T-helper 17 cell (primary cell): Measurements from ENCODE around the gene RAB11A. TPM values are rescaled to one million over a fixed set of nuclear protein-coding genes. Genes with fewer than 3 reads are reported as not detected.

Experiments used
- ATAC-seq: fragments of 150-1000 bp; cut with Tn5 transposase; 2 replicates; pipeline ENCODE4 v1.10.0; 2021; ENCODE audit warnings: mild to moderate bottlenecking, moderate library complexity
- DNase-seq, 3 donors: peaks; one replicate each; pipeline versions ENCODE4 v3.0.0 to v3.0.0-alpha.2; 2020 to 2021
- H3K9me3 ChIP-seq: one replicate; pipeline ENCODE4 v1.7.0; 2013; ENCODE audit warnings: low read length, mild to moderate bottlenecking; ENCODE audit not compliant: control insufficient read depth, poor library complexity, severe bottlenecking
- H3K27ac Mint-ChIP-seq: one replicate; pipeline ENCODE4 v1.8.0; 2022; ENCODE audit warnings: mild to moderate bottlenecking, moderate library complexity, mixed read lengths
- H3K27me3 Mint-ChIP-seq: one replicate; pipeline ENCODE4 v1.8.0; 2022; ENCODE audit warnings: mixed read lengths
- H3K36me3 Mint-ChIP-seq: one replicate; pipeline ENCODE4 v1.8.0; 2022; ENCODE audit warnings: low read depth, mixed read lengths
- H3K4me1 Mint-ChIP-seq: one replicate; pipeline ENCODE4 v1.8.0; 2022; ENCODE audit warnings: mild to moderate bottlenecking, mixed read lengths
- H3K4me3 Mint-ChIP-seq: one replicate; pipeline ENCODE4 v1.8.0; 2022; ENCODE audit warnings: mild to moderate bottlenecking, moderate library complexity, mixed read lengths
- total RNA-seq, 4 donors: library from RNA in 2 of 4; stranded (reverse) in 2 of 4; gene quantifications; one replicate each; pipeline ENCODE4 v1.2.3 and lab custom pipeline; 2022 to 2026

Gene RAB11A
- total RNA-seq, 2 donors from 2014 or later = 102 to 122 TPM

DNA sequence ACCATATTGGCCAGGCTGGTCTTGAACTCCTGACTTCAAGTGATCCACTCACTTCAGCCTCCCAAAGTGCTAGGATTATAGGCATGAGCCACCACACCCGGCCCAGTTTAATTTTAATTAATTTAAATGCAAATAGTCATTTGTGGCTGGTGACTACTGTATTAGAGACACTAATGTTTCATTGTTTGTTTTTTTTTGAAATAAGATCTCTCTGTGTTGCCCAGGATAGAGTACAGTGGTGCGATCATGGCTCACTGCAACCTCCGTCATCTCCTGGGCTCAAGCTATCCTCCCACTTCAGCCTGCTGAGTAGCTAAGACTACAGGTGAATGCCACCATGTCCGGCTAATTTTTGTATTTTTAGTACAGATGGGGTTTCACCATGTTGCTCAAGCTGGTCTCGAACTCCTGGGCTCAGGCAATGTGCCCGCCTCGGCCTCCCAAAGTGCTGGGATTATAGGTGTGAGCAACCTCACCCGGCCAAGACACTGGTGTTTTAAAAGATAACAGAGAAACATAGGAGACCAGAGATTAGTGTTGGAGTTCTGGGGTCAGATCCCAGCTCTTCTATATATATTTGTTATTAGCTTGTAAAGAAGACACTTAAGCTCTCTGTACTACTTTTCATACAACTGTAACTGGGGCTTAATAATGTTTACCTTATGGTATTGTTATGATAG, 34.5 kb upstream of the RAB11A start:
- H3K9me3 ChIP-seq = no peaks in the 10 kb centered on the region
- Mint-ChIP-seq H3K27ac (no peak overlapping the region), H3K4me3 (no peak overlapping the region), H3K27me3 (no peaks in the 10 kb centered on the region), H3K4me1 (peaks cover 41% of the 10 kb centered on the region), H3K36me3 (no peaks in the 10 kb centered on the region)
- ATAC-seq (no peak), DNase-seq (no peak)

DNA sequence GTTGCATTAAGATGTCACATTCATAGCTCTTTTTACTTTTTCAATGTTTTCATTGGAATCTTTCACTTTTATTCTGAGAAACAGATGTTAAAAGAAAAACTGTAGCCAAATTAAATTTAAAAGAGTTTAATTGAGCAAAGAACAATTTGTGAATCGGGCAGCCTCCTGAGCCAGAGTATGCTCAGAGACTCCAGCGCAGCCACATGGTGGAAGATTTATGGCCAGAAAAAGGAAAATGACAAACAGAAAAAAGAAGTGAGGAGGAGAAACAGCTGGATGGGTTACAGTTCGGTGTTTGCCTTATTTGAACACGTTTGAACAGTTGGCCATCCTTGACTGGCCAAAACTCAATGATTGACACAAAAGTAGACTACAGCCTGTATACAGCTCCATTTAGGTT, 33.8 kb upstream of the RAB11A start:
- no peak for ATAC-seq
- no peak overlapping the region for H3K27ac Mint-ChIP-seq
- no peak overlapping the region for H3K4me3 Mint-ChIP-seq
- H3K9me3 ChIP-seq = no peaks in the 10 kb centered on the region
- H3K36me3 Mint-ChIP-seq = no peaks in the 10 kb centered on the region
- peaks cover 38% of the 10 kb centered on the region for H3K4me1 Mint-ChIP-seq
- H3K27me3 Mint-ChIP-seq = no peaks in the 10 kb centered on the region
- DNase-seq = no peak

DNA sequence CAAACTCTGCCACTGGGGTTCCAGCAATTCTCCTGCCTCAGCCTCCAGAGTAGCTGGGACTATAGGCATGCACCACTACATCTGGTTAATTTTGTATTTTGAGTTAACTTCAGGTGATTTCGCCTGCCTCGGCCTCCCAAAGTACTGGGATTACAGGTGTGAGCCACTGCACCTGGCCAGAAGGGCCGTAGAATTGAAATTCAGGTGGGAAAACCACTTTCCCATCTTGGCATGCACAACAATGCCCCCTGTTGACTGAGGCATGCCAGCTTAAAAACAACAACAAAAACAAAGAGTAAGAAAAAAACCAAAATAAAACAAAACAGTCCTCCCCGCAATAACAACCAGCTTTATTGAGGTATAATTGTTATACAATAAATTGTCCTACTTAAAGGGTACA, 32.6 kb upstream of the RAB11A start:
- no peaks in the 10 kb centered on the region for H3K27me3 Mint-ChIP-seq
- DNase-seq (no peak), ATAC-seq (no peak)
- no peaks in the 10 kb centered on the region for H3K9me3 ChIP-seq
- H3K36me3 Mint-ChIP-seq = no peaks in the 10 kb centered on the region
- H3K4me1 Mint-ChIP-seq = peaks cover 34% of the 10 kb centered on the region
- no peak overlapping the region for H3K27ac Mint-ChIP-seq
- H3K4me3 Mint-ChIP-seq = no peak overlapping the region

DNA sequence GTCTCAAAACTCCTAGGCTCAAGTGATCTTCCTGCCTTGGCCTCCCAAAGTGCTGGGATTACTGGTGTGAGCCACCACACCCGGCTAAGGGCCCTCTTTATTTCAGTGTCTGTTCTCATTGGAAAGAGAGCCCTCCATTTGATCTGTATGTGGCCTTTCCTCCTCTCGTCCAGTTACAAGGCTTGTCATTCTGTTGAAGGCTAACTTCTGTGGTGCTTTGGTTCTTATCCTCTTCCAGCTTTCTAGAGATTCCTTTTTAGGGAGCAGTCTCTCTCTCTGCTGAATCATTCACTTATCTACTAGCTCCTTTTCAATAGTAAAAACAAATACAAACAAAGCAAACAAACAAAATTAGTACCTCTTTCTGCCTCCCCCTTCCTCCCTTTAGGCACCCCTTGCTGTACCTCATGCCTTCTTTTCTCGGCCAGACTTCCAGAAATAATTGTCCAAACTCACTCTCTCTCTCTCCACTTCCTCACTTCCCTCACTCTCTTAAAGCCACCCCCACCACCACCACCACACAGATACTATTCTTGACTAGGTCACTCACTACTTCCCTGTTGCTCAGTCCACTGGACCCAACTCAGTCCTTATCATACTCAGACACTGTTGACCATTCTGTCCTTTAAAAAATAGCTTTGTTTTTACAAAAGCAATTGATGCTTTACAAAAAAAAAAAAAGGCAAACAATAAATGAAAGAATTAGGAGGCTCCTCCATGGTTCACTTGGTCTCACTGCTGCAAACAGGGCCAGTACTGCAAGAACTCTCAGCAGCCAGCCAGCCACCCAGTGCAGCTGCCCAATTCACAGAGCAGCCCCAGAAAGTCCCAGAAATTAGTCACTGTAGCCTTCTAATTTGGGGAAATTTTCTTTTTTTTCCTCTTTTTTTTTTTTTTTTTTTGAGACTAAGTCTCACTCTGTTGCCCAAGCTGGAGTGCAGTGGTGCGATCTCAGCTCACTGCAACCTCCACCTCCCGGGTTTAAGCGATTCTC, 31.7 kb upstream of the RAB11A start:
- Mint-ChIP-seq H3K27ac (peak overlapping the region; percentile 11), H3K36me3 (no peaks in the 10 kb centered on the region), H3K27me3 (no peaks in the 10 kb centered on the region), H3K4me3 (no peak overlapping the region), H3K4me1 (peaks cover 27% of the 10 kb centered on the region)
- DNase-seq (no peak), ATAC-seq (no peak)
- H3K9me3 ChIP-seq = no peaks in the 10 kb centered on the region

DNA sequence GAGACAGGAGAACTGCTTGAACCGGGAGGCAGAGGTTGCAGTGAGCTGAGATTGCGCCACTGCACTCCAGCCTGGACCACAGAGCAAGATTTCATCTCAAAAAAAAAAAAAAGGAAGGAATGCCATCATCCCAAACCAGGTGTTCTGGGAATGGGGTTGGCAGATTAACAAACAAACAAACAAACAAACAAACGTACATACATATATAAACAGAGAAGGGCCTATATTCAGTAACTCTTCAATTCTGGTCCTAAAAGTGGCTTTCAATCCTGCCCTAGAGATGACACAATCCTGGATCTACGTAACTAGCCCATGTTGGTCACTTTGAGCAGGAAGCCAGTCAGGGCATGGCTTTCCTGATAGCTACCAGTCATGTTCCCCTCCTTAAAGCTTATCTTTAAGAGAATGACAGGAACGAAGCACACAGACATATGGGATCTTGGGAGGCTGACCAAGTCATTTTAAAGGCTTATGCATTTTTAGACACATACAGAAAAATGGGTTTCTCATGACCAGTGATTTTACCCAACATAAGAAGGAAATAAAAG, 29.9 kb upstream of the RAB11A start:
- DNase-seq (no peak), ATAC-seq (no peak)
- no peaks in the 10 kb centered on the region for H3K9me3 ChIP-seq
- no peaks in the 10 kb centered on the region for H3K27me3 Mint-ChIP-seq
- no peak overlapping the region for H3K27ac Mint-ChIP-seq
- peaks cover 12% of the 10 kb centered on the region for H3K4me1 Mint-ChIP-seq
- H3K36me3 Mint-ChIP-seq = no peaks in the 10 kb centered on the region
- H3K4me3 Mint-ChIP-seq = no peak overlapping the region

DNA sequence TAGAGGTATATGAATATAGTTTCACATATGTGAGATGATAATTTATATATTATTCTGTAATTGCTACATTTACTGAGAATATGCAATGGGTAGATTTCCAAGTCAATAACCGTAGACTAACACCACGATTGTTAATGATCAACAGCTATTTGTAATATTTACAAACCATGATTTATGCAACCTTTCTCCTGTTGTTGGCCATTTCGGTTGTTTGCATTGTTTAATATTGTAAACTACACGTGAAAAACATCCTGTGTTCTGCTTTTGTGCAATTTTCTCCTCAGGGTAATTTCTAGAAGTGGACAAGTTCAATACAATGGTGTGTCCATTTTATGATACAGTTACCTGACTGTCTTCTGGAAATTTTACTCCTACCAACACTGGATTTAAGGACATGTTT, 29.3 kb upstream of the RAB11A start:
- peaks cover 9% of the 10 kb centered on the region for H3K4me1 Mint-ChIP-seq
- no peak overlapping the region for H3K27ac Mint-ChIP-seq
- H3K9me3 ChIP-seq = no peaks in the 10 kb centered on the region
- no peaks in the 10 kb centered on the region for H3K27me3 Mint-ChIP-seq
- no peak for DNase-seq
- no peak overlapping the region for H3K4me3 Mint-ChIP-seq
- no peaks in the 10 kb centered on the region for H3K36me3 Mint-ChIP-seq
- no peak for ATAC-seq

DNA sequence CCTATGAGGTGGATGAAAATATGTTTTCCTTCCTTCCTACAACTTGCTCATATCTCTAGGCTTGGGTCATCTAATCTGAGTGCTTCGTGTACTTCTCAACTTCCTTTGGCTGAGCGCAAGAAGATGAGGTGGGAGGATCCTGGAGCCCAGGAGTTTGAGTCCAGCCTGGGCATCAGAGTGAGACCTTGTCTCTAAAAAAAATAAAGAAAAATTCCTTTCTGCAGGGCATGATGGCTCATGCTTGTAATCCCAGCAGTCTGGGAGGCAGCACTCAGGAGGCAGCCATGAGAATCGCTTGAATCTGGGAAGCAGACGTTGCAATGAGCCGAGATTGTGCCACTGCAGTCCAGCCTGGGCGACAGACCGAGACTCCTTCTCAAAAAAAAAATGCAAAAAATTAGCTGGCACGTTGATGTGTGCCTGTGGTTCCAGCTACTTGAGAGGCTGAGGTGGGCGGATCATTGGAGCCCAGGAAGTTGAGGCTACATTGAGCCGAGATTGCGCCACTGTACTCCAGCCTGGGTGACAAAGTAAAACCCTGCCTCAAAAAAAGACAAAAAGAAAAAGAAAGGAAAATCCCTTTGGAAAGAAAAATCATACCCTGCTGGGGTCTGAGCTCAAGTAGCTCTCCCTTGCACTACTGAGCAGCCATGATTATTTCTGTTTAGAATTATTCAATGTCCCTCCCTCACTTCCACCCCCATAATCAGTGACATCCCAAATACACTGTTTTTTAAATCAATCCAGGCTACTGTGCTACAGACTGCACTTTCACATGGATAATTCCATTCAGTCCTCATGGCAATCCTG, 28.0 kb upstream of the RAB11A start:
- H3K4me1 Mint-ChIP-seq = peaks cover 7% of the 10 kb centered on the region
- no peak overlapping the region for H3K27ac Mint-ChIP-seq
- ATAC-seq = no peak
- no peak for DNase-seq
- peaks cover 4% of the 10 kb centered on the region for H3K27me3 Mint-ChIP-seq
- no peak overlapping the region for H3K4me3 Mint-ChIP-seq
- no peaks in the 10 kb centered on the region for H3K9me3 ChIP-seq
- H3K36me3 Mint-ChIP-seq = no peaks in the 10 kb centered on the region

DNA sequence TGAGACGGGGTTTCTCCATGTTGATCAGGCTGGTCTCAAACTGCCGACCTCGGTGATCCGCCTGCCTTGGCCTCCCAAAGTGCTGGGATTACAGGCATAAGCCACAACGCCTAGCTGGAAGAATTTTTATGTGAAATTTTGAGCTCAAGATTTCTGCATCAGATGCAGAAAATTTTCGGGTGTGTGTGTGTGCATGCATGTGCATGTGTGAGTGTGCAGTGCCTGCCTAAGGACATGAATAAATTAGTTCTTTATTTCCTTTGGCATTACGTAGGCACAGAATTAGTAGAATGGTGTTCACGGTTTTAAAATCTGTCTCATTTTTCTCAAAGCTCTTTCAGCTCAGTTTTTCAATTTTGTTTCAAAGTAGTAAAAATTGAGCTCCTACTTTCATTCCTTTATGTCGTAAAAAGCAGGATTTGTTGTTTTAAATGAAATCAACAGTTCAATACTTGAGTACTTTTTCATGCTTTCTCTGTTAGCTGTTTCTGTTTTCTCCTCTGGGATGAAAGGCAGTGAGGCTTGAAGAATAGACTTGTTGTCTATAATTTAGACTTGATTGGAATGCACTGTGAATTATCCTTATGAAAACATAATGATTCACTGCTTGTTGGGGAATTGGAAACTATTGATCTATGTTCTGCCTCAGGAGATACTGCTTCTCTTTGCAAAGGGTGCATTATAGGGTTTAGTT, 23.3 kb upstream of the RAB11A start:
- no peak overlapping the region for H3K27ac Mint-ChIP-seq
- ATAC-seq (no peak), DNase-seq (no peak)
- H3K9me3 ChIP-seq = no peaks in the 10 kb centered on the region
- peaks cover 20% of the 10 kb centered on the region for H3K27me3 Mint-ChIP-seq
- no peaks in the 10 kb centered on the region for H3K36me3 Mint-ChIP-seq
- no peak overlapping the region for H3K4me3 Mint-ChIP-seq
- no peaks in the 10 kb centered on the region for H3K4me1 Mint-ChIP-seq

DNA sequence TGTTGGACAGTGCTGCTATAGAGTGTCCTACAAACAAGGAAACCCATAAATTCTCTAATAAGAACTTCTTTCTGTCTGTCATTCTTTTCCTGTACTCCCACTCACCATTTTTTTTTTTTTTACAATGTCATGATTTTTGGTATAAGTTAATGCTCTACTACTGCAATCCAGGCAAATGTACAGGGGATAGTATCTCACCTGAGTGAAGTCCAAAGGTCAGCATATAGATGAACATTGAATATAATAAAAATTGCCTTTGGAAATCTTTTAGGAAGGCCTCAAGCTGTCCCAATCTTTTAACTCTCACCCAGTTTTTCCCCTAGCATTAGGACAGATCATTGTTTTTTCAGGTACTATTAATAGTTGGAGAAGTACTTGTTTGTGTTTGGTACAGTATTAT, 21.3 kb upstream of the RAB11A start:
- Mint-ChIP-seq H3K4me3 (no peak overlapping the region), H3K27ac (no peak overlapping the region), H3K36me3 (no peaks in the 10 kb centered on the region), H3K4me1 (no peaks in the 10 kb centered on the region), H3K27me3 (peaks cover 20% of the 10 kb centered on the region)
- ATAC-seq = no peak
- H3K9me3 ChIP-seq = no peaks in the 10 kb centered on the region
- no peak for DNase-seq

DNA sequence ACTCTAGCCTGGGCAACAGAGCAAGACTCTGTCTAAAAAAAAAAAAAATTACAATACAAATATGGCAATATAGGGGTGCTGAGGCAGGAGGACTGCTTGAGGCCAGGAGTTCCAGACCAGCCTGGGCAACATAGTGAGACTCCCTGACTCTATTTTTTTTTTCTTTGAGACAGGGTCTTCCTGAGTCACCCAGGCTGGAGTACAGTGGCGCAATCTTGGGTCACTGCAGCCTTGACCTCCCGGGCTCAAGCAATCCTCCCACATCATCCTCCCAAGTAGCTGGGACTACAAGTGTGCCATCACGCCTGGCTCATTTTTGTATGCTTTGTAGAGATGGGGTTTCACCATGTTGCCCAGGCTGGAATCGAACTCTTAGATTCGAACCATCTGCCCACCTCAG, 17.3 kb upstream of the RAB11A start:
- H3K4me3 Mint-ChIP-seq = no peak overlapping the region

DNA sequence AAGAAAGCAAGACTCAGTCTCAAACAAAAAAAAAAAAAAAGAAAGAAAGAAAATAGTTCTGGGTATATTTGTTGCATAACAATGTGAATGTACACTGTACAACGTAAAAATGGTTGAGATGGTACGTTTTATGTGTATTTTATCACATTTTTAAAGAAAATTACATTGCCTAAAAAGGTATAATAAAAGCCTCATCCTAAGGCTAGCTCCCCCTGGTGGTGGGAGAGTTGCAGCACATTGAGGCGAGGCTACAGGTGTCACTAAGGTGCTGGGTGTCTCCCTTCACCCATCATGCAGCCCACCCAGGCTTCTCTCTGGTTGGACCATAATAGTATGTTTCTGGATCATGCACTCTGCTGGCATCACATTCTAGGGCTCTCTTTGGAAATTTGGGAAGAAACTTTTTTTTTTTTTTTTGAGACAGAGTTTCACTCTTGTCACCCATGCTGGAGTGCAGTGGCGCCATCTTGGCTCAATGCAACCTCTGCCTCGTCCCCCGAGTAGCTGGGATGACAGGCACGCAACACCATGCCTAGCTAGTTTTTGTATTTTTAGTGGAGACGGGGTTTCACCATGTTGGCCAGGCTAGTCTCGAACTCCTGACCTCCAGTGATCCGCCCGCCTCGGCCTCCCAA, 12.4 kb upstream of the RAB11A start:
- H3K9me3 ChIP-seq = no peaks in the 10 kb centered on the region
- peak; percentile 65 to 77 (median 67) for DNase-seq
- Mint-ChIP-seq H3K27me3 (no peaks in the 10 kb centered on the region), H3K4me3 (no peak overlapping the region), H3K4me1 (peaks cover 9% of the 10 kb centered on the region), H3K27ac (no peak overlapping the region), H3K36me3 (no peaks in the 10 kb centered on the region)
- peak; percentile 93 for ATAC-seq

More for the DNA sequence above, 17.3 kb upstream of the RAB11A start:
- no peak for DNase-seq
- H3K9me3 ChIP-seq = no peaks in the 10 kb centered on the region
- Mint-ChIP-seq H3K27ac (no peak overlapping the region), H3K4me1 (peaks cover 4% of the 10 kb centered on the region), H3K27me3 (peaks cover 15% of the 10 kb centered on the region), H3K36me3 (no peaks in the 10 kb centered on the region)
- no peak for ATAC-seq

DNA sequence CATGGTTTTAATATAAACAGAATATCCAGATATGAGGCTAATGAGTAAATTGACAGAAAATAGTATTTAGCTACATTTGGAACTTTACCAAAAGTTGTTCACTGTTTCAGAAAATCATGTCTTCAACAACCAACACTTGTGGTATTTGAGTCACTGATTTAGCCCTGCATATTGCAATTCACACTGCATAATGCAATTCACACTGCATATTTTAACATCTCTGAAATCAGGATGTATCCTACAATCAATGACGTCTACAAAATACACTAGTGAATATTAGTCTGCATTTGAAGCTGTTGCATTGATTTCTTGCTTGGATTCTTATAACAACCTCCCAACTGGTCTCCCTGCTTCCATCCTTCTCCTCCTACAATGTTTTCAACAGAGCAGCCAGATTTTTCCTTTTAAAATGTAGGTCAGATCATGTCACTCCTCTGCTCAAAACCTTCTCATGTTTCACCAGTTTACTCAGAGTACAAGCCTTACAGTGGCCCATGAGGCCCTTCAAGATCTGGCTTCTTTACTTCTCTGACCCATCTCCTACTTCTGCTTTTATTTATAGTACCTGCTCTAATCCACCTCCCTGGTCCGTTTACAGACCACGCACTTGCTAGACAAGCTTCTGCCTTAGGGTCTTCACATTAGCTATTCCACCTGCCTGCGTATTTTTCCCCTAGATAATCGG, 11.4 kb upstream of the RAB11A start:
- Mint-ChIP-seq H3K4me1 (peaks cover 12% of the 10 kb centered on the region), H3K4me3 (no peak overlapping the region), H3K36me3 (no peaks in the 10 kb centered on the region), H3K27ac (peak overlapping the region; percentile 49), H3K27me3 (no peaks in the 10 kb centered on the region)
- no peak for ATAC-seq
- no peak for DNase-seq
- H3K9me3 ChIP-seq = no peaks in the 10 kb centered on the region
